ENCODE measurements around the gene EMP1. TPM values are rescaled to one million over a fixed set of nuclear protein-coding genes. Genes with fewer than 3 reads are reported as not detected.
A peak's percentile ranks its signal among the peaks of the same experiment; 100 is the strongest.

EMP1 gene
- total RNA-seq, 6 experiments from 2014 or later: 217 to 417 (median 356) TPM

GRCh38 chr12:13175499-13175898, 21.0 kb upstream of the EMP1 start:
- TF ChIP-seq, protein P1, sequence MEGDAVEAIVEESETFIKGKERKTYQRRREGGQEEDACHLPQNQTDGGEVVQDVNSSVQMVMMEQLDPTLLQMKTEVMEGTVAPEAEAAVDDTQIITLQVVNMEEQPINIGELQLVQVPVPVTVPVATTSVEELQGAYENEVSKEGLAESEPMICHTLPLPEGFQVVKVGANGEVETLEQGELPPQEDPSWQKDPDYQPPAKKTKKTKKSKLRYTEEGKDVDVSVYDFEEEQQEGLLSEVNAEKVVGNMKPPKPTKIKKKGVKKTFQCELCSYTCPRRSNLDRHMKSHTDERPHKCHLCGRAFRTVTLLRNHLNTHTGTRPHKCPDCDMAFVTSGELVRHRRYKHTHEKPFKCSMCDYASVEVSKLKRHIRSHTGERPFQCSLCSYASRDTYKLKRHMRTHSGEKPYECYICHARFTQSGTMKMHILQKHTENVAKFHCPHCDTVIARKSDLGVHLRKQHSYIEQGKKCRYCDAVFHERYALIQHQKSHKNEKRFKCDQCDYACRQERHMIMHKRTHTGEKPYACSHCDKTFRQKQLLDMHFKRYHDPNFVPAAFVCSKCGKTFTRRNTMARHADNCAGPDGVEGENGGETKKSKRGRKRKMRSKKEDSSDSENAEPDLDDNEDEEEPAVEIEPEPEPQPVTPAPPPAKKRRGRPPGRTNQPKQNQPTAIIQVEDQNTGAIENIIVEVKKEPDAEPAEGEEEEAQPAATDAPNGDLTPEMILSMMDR (IDR thresholded peaks at IDR 0.05): no peak
- H3K36me3 Mint-ChIP-seq (ENCODE audit: low read depth): no peaks in the 10 kb centered on the region
- peak overlapping the region; percentile 21; the same call in 1 of the 2 replicates for H3K4me3 Mint-ChIP-seq
- DNase-seq: peak; percentile 51
- no peaks in the 10 kb centered on the region for H3K9me3 Mint-ChIP-seq
- no peaks in the 10 kb centered on the region for H3K27me3 Mint-ChIP-seq (ENCODE audit: insufficient read depth)
- H3K27ac Mint-ChIP-seq: peak overlapping the region; percentile 77
- peaks cover 96% of the 10 kb centered on the region for H3K4me1 Mint-ChIP-seq (ENCODE audit: low read depth)

DNA sequence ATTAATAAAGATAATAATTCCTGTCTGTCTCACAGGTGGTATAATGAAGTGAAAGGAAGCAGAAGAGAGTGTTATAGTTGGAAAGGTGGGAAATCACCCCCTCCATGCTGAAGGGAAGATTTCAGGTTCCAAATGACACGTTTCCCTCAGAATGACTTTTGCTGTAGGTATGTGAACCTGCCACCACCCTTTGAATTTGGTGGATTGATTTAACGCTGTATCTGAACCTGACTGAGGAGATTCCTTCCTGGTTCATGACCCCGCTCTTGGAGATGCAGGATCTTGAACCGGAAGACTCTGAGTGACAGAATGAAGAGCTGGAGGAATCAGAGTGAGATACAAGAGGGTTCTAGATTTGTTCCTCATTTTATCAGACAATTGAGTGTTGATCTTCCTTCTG, 20.3 kb upstream of the EMP1 start:
- Mint-ChIP-seq H3K4me3 (peak overlapping the region; percentile 5; the same call in 1 of the 2 replicates), H3K4me1 (ENCODE audit: low read depth) (peaks cover 89% of the 10 kb centered on the region), H3K36me3 (ENCODE audit: low read depth) (no peaks in the 10 kb centered on the region), H3K9me3 (no peaks in the 10 kb centered on the region), H3K27me3 (ENCODE audit: insufficient read depth) (no peaks in the 10 kb centered on the region), H3K27ac (peak overlapping the region; percentile 62; the same call in 1 of the 2 replicates)
- DNase-seq: no peak
- TF ChIP-seq, protein P1 (IDR thresholded peaks at IDR 0.05): no peak

- no peaks in the 10 kb centered on the region for H3K9me3 Mint-ChIP-seq
- DNase-seq: no peak
- TF ChIP-seq, protein P1 (IDR thresholded peaks at IDR 0.05): no peak
- H3K27me3 Mint-ChIP-seq (ENCODE audit: insufficient read depth): no peaks in the 10 kb centered on the region
- H3K27ac Mint-ChIP-seq: peak overlapping the region; percentile 8; the same call in 1 of the 2 replicates
- no peaks in the 10 kb centered on the region for H3K36me3 Mint-ChIP-seq (ENCODE audit: low read depth)
- H3K4me3 Mint-ChIP-seq: no peak overlapping the region
- H3K4me1 Mint-ChIP-seq (ENCODE audit: low read depth): peaks cover 84% of the 10 kb centered on the region
These were observed 19.2 kb upstream of the EMP1 start for GRCh38 chr12:13177373-13177772.

GRCh38 chr12:13177906-13178305, 18.6 kb upstream of the EMP1 start:
- Mint-ChIP-seq H3K36me3 (ENCODE audit: low read depth) (no peaks in the 10 kb centered on the region), H3K9me3 (no peaks in the 10 kb centered on the region), H3K27ac (peak overlapping the region; percentile 8; the same call in 1 of the 2 replicates), H3K4me3 (no peak overlapping the region), H3K4me1 (ENCODE audit: low read depth) (peaks cover 80% of the 10 kb centered on the region), H3K27me3 (ENCODE audit: insufficient read depth) (no peaks in the 10 kb centered on the region)
- TF ChIP-seq, protein P1 (IDR thresholded peaks at IDR 0.05): no peak
- DNase-seq: no peak

DNA sequence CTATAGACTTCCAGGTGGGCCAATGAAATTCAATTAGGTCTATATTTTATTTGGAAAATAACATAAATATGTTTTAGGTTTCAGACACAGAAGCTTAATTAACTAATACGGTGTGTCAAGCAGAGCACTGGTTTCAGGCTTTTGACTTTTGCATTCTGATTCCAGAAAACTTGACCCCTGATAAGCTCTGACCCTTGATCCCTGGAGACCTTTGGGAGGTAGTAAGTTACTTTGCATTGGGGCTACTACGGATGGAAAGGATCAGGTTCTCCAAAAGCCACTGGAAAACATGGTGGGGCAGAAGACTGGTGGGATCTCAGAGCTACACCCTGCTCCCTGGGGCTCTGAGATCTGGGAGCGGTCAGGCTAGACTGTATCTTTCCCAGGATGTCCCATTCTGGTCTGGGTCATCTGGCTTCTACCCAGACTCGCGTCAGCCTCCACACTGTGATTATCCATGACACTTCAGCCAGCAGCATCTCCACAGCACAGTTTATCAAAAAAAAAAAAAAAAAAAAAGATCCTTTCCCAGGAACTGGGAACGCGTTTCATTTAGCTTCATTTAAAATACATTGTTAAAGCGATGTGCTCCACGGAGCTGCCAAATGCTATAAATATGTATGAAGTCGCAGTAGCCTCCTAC, 17.8 kb upstream of the EMP1 start:
- H3K27ac Mint-ChIP-seq: peak overlapping the region; percentile 82
- peaks cover 80% of the 10 kb centered on the region for H3K4me1 Mint-ChIP-seq (ENCODE audit: low read depth)
- no peaks in the 10 kb centered on the region for H3K36me3 Mint-ChIP-seq (ENCODE audit: low read depth)
- TF ChIP-seq, protein P1 (IDR thresholded peaks at IDR 0.05): no peak
- H3K9me3 Mint-ChIP-seq: no peaks in the 10 kb centered on the region
- no peak for DNase-seq
- H3K4me3 Mint-ChIP-seq: peak overlapping the region; percentile 64
- H3K27me3 Mint-ChIP-seq (ENCODE audit: insufficient read depth): no peaks in the 10 kb centered on the region
